NAMALWA (cell line): Measurements from ENCODE around the gene CC2D1A.
"Not testable (repeated sequence)": the region's sequence is repeated elsewhere in the genome, so short reads cannot be mapped to it uniquely, and the experiment has no call there.

Source experiments
- DNase-seq: peaks from one replicate; pipeline ENCODE4 v3.0.0-alpha.2; 2015; ENCODE audit warnings: low spot score

The CC2D1A gene

GRCh38 chr19:13908674-13909073, 2.7 kb downstream of the CC2D1A start:
- no peak for DNase-seq

- DNase-seq = no peak
Observed at GRCh38 chr19:13909430-13909829, 3.4 kb downstream of the CC2D1A start.

GRCh38 chr19:13913352-13913751, 7.4 kb downstream of the CC2D1A start:
- no peak for DNase-seq

- DNase-seq = no peak
Observed at GRCh38 chr19:13914777-13915176, 8.8 kb downstream of the CC2D1A start.

DNA sequence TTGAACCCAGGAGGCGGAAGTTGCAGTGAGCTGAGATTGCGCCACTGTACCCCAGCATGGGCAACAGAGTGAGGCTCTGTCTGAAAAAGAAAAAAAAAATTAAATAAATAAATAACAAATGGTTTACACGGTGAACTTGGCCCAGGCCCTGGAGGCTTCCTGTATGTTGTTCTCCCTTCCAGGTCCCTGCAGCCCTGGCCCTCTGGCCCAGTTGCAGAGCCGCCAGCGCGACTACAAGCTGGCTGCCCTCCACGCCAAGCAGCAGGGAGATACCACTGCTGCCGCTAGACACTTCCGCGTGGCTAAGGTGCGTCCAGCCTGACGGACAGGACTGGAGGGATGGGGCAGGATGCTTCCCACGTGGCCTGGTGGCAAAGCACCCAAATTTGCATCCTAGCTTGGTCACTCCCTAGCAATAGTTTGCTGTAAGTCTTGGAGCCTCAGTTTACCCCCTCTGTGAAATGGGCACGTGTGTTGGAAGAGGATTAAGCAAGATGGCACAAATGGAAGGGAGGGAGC, 11.9 kb downstream of the CC2D1A start:
- DNase-seq = no peak

GRCh38 chr19:13918726-13919411, 12.9 kb downstream of the CC2D1A start:
- DNase-seq = no peak

GRCh38 chr19:13920524-13920923, 14.5 kb downstream of the CC2D1A start:
- no peak for DNase-seq

DNA sequence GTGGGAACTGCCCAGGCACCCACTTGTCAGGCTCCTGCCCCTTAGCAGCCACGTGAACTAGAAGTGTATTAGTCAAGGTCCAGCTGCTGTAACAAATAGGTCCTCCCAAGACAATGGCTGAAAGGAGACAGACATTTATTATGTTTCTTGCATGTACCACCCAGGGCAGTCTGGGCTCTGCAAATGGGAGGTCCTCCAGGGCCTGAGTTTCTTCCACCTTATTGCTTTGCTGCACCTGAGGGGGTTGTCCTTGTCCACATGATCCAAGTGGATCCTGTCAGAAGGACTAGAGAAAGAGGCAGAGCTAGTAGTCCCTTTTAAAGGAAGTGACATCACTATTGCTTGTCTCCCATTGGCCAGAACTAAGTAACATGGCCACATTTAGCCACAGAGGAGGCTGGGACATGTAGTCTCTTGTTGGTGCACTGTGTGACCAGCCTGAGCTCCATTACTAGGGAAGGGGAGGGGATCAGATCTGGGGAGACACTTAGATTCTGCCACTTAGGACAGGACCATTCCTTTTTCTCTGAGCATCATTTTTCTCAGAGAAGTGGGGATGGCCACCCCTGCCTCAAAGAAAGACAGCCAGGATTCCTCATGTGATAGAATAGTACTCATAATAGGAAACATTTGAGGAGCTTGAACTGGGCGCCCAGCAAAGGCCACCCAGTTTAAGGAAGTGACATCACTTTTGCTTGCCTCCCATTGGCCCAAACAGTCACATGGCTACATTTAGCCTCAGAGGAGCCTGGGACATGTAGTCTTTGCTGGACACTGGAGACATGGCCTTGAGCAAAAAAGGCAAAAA, 15.1 kb downstream of the CC2D1A start:
- peak; percentile 94 for DNase-seq

DNA sequence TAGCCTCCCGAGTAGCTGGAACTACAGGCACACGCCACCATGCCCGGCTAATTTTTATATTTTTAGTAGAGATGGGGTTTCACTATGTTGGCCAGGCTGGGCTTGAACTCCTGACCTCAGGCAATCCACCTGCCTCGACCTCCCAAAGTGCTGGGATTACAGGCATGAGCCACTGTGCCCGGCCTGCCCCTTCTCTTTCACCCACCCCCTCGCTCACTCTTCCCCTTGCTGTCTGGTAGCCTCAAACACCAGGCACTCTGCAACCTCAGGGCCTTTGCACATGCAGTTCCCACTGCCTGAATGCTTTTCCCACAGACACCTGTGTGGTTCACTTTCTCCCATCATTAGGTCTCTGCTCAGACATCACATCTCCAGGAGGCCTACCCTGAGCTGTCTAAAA, 16.1 kb downstream of the CC2D1A start:
- not testable (repeated sequence) for DNase-seq

DNA sequence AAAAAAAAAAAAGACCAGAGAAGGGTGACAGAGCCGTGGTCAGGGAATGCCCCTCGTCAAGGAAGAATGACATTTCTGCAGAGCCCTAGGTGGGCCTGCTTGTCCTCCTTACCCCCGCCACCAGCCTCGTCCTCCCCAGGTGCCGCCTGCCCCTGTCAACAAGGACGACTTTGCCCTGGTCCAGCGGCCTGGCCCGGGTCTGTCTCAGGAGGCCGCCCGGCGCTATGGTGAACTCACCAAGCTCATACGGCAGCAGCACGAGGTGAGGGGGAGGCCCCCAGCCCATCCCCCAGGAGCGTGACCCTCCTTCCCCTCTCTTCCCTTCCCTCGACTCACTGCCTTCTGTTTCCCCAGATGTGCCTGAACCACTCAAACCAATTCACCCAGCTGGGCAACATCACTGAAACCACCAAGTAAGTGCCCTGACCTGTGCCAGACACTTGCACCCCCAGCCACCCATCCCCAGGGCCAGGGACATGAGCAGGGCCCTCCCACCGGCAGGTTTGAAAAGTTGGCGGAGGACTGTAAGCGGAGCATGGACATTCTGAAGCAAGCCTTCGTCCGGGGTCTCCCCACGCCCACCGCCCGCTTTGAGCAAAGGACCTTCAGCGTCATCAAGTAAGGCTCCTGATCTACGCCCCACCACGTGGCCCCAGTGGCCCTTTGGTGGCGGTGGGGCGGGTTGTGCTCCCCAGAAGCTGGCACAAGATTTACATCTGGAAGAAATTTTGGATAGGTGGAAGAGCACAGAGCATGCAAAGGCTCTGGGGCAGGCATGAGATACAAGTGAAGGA, 17.4 kb downstream of the CC2D1A start:
- no peak for DNase-seq

- DNase-seq = no peak
Observed at GRCh38 chr19:13926010-13926409, 20.0 kb downstream of the CC2D1A start.

- DNase-seq = no peak
Observed at GRCh38 chr19:13926715-13927114, 20.7 kb downstream of the CC2D1A start.

- no peak for DNase-seq
Observed at GRCh38 chr19:13929340-13929739, 23.3 kb downstream of the CC2D1A start.

- DNase-seq = no peak
Observed at GRCh38 chr19:13929956-13930355, 24.0 kb downstream of the CC2D1A start.

DNA sequence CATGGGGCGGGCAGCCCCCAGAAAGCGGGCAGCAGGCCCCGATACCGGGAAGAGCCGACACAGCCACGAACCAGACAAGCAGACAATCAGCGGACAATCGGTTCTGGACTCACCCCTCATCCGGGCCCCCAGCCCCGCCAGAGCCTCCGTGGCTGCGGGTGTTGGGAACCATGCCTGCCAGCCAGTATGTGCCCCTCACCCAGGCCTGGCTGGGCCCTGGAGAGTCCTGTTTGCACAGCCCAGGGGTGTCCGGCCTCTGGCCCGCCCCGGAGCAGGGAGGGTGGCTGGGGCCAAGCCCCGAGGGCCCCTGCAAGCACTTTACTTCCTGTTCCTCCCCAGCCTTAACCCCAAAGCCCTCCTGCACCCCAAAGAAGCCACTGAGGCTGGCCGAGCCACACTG, 24.4 kb downstream of the CC2D1A start:
- no peak for DNase-seq

- no peak for DNase-seq
Observed at GRCh38 chr19:13931391-13932148, 25.6 kb downstream of the CC2D1A start.

GRCh38 chr19:13932149-13932637, 26.2 kb downstream of the CC2D1A start:
- no peak for DNase-seq

GRCh38 chr19:13932911-13933393, 27.0 kb downstream of the CC2D1A start:
- no peak for DNase-seq

DNA sequence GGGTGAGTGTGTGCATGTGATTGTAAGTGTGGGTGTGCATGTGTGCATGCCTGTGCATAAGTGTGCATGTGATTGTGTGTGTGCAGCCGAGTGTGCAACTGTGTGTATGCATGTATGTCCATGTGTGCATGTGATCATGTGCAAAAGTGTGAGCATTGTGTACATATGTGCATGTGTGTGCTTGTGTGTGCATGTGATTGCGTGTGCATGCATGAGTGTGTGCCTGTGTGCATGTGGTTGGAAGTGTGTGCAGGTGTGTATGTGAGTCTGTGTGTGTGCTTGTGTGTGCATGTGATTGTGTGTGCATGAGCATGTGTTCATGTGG, 28.7 kb downstream of the CC2D1A start:
- no peak for DNase-seq

DNA sequence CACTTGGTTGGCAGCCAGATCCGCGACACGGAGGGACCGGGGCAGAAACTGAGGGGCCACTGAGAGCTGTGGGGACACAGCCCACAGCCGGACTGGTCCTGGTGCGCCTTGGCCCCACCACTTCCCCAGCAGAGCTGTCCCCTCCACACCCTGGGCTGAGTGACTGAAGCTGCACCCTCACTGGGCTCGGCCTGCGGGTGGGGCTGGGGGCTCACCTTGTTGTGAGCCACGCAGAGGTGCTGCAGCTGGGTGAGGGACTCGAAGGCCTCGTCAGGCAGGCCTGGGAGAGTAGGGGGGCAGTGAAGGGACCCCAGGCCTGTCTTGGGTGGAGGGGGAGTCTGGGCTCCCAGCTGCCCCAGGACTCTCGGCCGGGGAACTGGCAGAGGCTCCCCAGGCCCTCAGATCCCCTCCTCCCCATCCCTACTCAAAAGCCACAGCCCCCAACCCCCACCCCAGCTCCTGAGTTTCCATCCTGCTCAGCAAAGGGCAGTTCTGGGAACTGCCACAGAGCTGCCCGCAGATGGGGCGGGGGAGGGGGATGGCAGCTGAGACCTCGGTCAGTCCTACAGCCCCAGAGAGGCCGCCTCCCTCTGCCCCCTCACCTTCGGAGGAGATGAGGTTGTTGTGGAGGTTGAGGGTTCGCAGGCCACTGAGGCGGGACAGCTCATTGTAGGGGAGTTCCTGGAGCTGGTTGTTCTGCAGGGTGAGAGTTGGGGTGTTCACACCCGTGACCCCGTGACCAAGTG, 29.9 kb downstream of the CC2D1A start:
- no peak for DNase-seq
